HepG2 (cell line): ENCODE measurements around the gene FNDC3A. TPM values are rescaled to one million over a fixed set of nuclear protein-coding genes. Genes with fewer than 3 reads are reported as not detected.

Experiments
- ATAC-seq: fragments of 200-7000 bp; cut with Tn5 transposase; 3 replicates; pipeline ENCODE4 v1.9.1; 2020; ENCODE audit warnings: mild to moderate bottlenecking, moderate library complexity
- BruUV-seq: library from RNA; stranded (reverse); fragments of 400-500 nt; replicated peaks from 2 replicates; lab custom pipeline; 2021; lab: Mats Ljungman, UMichigan
- CTCF ChIA-PET: fragments of 300-600 bp; formaldehyde crosslinking; extraction: SDS; loops from one replicate; lab custom pipeline; 2021; ENCODE audit warnings: low total read pairs, inconsistent platforms, low intra/inter-chr PET ratio; lab: Yijun Ruan, JAX
- POLR2A ChIA-PET: fragments of 350-600 bp; sonication (Branson Sonifier 250); formaldehyde crosslinking; loops from one replicate; lab custom pipeline; 2020; ENCODE audit warnings: antibody characterized with exemption, inconsistent platforms; lab: Yijun Ruan, JAX
- DNase-seq: peaks from one replicate; pipeline ENCODE4 v3.0.0-alpha.2; 2015; ENCODE audit warnings: low spot score
- FAIRE-seq: peaks from 3 replicates; lab custom pipeline; 2011; peaks lifted over from hg19 to GRCh38; lab: Jason Lieb, UNC
- H2AFZ ChIP-seq: one replicate; pipeline ENCODE4 v1.6.1; 2011; ENCODE audit warnings: low read length, inconsistent platforms
- H3K27ac ChIP-seq: fragments of 300-600 bp; 3 replicates; pipeline ENCODE4 v1.8.0; 2011; ENCODE audit warnings: mixed run types, mild to moderate bottlenecking, mixed read lengths, low read length, inconsistent platforms; ENCODE audit not compliant: insufficient read depth; ENCODE audit errors: extremely low read length
- H3K27me3 ChIP-seq, 2 experiments: fragments of 200-600 bp in 1 of 2; 2 replicates in 1 of 2; 3 replicates in 1 of 2; pipeline versions ENCODE4 v1.6.0 to v1.8.0; 2011; ENCODE audit warnings: low read length in 2 of 2, mild to moderate bottlenecking in 2 of 2, moderate library complexity in 2 of 2, inconsistent platforms in 1 of 2; ENCODE audit not compliant: insufficient read depth in 2 of 2, control insufficient read depth in 1 of 2
- H3K36me3 ChIP-seq, 2 experiments: fragments of 200-600 bp in 1 of 2; replicated peaks in 1 of 2; 2 replicates in 1 of 2; 3 replicates in 1 of 2; pipeline versions ENCODE4 v1.5.1 to v1.8.0; 2011; ENCODE audit warnings: low read length in 2 of 2, inconsistent platforms in 1 of 2; ENCODE audit not compliant: insufficient read depth in 2 of 2, control insufficient read depth in 1 of 2
- H3K4me1 ChIP-seq: 2 replicates; pipeline ENCODE4 v1.5.1; 2012; ENCODE audit warnings: low read length, inconsistent platforms; ENCODE audit not compliant: insufficient read depth
- H3K4me2 ChIP-seq: 2 replicates; pipeline ENCODE4 v1.6.0; 2011; ENCODE audit warnings: low read depth, low read length, inconsistent platforms
- H3K4me3 ChIP-seq, 3 experiments: fragments of 200-600 bp in 1 of 3; sonication (generic), shearing (Covaris generic) in 1 of 3; replicated peaks in 1 of 3; 2 replicates each; pipeline ENCODE4 v1.5.1; 2011 to 2016; ENCODE audit warnings: low read length in 3 of 3, inconsistent platforms in 2 of 3, low read depth in 2 of 3, mild to moderate bottlenecking in 2 of 3, control low read depth in 1 of 3, mixed read lengths in 1 of 3; ENCODE audit not compliant: insufficient read depth in 1 of 3
- H3K79me2 ChIP-seq: one replicate; pipeline ENCODE4 v1.6.1; 2011; ENCODE audit warnings: low read length, inconsistent platforms; ENCODE audit not compliant: insufficient read depth
- H3K9ac ChIP-seq: 2 replicates; pipeline ENCODE4 v1.6.0; 2011; ENCODE audit warnings: mild to moderate bottlenecking, low read depth, low read length, inconsistent platforms; ENCODE audit not compliant: insufficient read depth
- H3K9me3 ChIP-seq: 2 replicates; pipeline ENCODE4 v1.5.1; 2012; ENCODE audit warnings: mild to moderate bottlenecking, low read length
- H4K20me1 ChIP-seq: 2 replicates; pipeline ENCODE4 v1.6.0; 2011; ENCODE audit warnings: inconsistent platforms, mild to moderate bottlenecking, low read length, moderate library complexity; ENCODE audit not compliant: insufficient read depth
- ELF3 ChIP-seq: IDR thresholded peaks from 2 replicates; pipeline ENCODE4 v1.6.1; 2016; ENCODE audit warnings: missing genetic modification reagents, missing compliant biosample characterization
- FOXP1 ChIP-seq, 2 experiments: fragments of 450-650 bp in 1 of 2; IDR thresholded peaks; 2 replicates each; pipeline ENCODE4 v1.6.1; 2017 to 2018; ENCODE audit warnings: antibody characterized with exemption in 1 of 2
- NR2F2 ChIP-seq: IDR thresholded peaks from 2 replicates; pipeline ENCODE4 v1.6.1; 2012; ENCODE audit warnings: low read depth, inconsistent platforms, borderline replicate concordance
- ONECUT2 ChIP-seq: sonication (generic); formaldehyde crosslinking; IDR thresholded peaks from 2 replicates; pipeline ENCODE4 v1.4.0; 2020; ENCODE audit warnings: missing genetic modification reagents
- POGZ ChIP-seq: sonication (generic); formaldehyde crosslinking; IDR thresholded peaks from 2 replicates; pipeline ENCODE4 v1.4.0; 2020; ENCODE audit warnings: mild to moderate bottlenecking, missing genetic modification reagents
- SP5 ChIP-seq: IDR thresholded peaks from 2 replicates; pipeline ENCODE4 v1.6.1; 2016; ENCODE audit warnings: low read depth, borderline replicate concordance
- ZNF503 ChIP-seq: sonication (generic); formaldehyde crosslinking; IDR thresholded peaks from 2 replicates; pipeline ENCODE4 v1.4.0; 2020; ENCODE audit warnings: missing genetic modification reagents
- ZNF614 ChIP-seq: IDR thresholded peaks from 2 replicates; pipeline ENCODE4 v1.6.1; 2018; ENCODE audit warnings: missing biosample characterization, missing genetic modification reagents, inconsistent platforms, borderline replicate concordance
- WGBS: methylation state at CpG from one replicate; pipeline ENCODE4 v1.1.6; 2017; ENCODE audit warnings: low lambda C conversion rate; 5-methylcytosine and 5-hydroxymethylcytosine counted together
- in situ Hi-C: cut with HindIII; loops from 2 replicates; pipeline ENCODE4 v1.10.0; 2017; ENCODE audit warnings: low pct_unique_long_range_greater_than_20kb; ENCODE audit not compliant: extremely low pct_ligation_motif_present
- intact Hi-C: fragments of 100-400 bp; cut with micrococcal nuclease; formaldehyde crosslinking; loops from one replicate; pipeline ENCODE4 v1.10.0; 2022; ENCODE audit not compliant: unreplicated experiment
- polyA plus RNA-seq, 8 experiments: library from polyadenylated mRNA; depleted of rRNA in 3 of 8; stranded (reverse) in 7 of 8; unstranded in 1 of 8; fragments of >200 nt; fragmentation: Illumina TruSeq in 4 of 8; extraction: Trizol in 4 of 8; gene quantifications; 2 replicates each; pipeline versions ENCODE4 v1.2.1 to v1.2.3, GENCODE V29; 2011 to 2016; ENCODE audit warnings: low read depth in 4 of 8, missing spikeins in 1 of 8, mixed read lengths in 1 of 8; ENCODE audit not compliant: insufficient read depth in 1 of 8
- total RNA-seq, 5 experiments: library from RNA; depleted of rRNA; stranded (reverse); fragments of >200 nt; fragmentation: Illumina TruSeq; extraction: Trizol; gene quantifications; 2 replicates each; pipeline ENCODE4 v1.2.3, GENCODE V29; 2016; ENCODE audit warnings: low read depth in 1 of 5
- TF ChIP-seq, protein P1 (sequence below): IDR thresholded peaks from 2 replicates; pipeline ENCODE4 v1.4.0; 2020; ENCODE audit warnings: mild to moderate bottlenecking, missing genetic modification reagents
- TF ChIP-seq, protein P2 (sequence below): IDR thresholded peaks from 2 replicates; pipeline ENCODE4 v1.6.1; 2016; ENCODE audit warnings: low read depth
- TF ChIP-seq, protein P3 (sequence below), 2 experiments: sonication (generic) in 1 of 2; formaldehyde crosslinking in 1 of 2; IDR thresholded peaks; 2 replicates each; pipeline versions ENCODE4 v1.4.0 to v1.6.1; 2016 to 2020; ENCODE audit warnings: borderline replicate concordance in 1 of 2, low read depth in 1 of 2, mild to moderate bottlenecking in 1 of 2, missing genetic modification reagents in 1 of 2

Gene FNDC3A
- total and polyA plus RNA-seq, 2 of the 13 experiments (the other 11 are each of a cell fraction or from before 2014, with no cell fraction given) = 36.7 to 39.3 TPM

- WGBS = 2% methylated on average over 5 of the region's 5 CpGs
- ATAC-seq = peak; percentile 89
- in situ Hi-C loops = no loop called here
- TF ChIP-seq NR2F2 (peak; percentile 57; the same call in 1 of the 2 replicates), POGZ (CRISPR knock-in tag) (peak; percentile 31; the same call in 1 of the 2 replicates), ZNF503 (0 out of 2 replicates have a peak, but pooled peaks have one; percentile 21), FOXP1 (IDR thresholded peaks at IDR 0.05) (no peak), FOXP1 (CRISPR knock-in tag; IDR thresholded peaks at IDR 0.05) (peak; percentile 11; the same call in 1 of the 2 replicates), ONECUT2 (no peak), ELF3 (CRISPR knock-in tag) (peak; percentile 47; the same call in 1 of the 2 replicates), ZNF614 (CRISPR knock-in tag) (no peak), SP5 (CRISPR knock-in tag) (0 out of 2 replicates have a peak, but pooled peaks have one; percentile 32)
- TF ChIP-seq, protein P1, sequence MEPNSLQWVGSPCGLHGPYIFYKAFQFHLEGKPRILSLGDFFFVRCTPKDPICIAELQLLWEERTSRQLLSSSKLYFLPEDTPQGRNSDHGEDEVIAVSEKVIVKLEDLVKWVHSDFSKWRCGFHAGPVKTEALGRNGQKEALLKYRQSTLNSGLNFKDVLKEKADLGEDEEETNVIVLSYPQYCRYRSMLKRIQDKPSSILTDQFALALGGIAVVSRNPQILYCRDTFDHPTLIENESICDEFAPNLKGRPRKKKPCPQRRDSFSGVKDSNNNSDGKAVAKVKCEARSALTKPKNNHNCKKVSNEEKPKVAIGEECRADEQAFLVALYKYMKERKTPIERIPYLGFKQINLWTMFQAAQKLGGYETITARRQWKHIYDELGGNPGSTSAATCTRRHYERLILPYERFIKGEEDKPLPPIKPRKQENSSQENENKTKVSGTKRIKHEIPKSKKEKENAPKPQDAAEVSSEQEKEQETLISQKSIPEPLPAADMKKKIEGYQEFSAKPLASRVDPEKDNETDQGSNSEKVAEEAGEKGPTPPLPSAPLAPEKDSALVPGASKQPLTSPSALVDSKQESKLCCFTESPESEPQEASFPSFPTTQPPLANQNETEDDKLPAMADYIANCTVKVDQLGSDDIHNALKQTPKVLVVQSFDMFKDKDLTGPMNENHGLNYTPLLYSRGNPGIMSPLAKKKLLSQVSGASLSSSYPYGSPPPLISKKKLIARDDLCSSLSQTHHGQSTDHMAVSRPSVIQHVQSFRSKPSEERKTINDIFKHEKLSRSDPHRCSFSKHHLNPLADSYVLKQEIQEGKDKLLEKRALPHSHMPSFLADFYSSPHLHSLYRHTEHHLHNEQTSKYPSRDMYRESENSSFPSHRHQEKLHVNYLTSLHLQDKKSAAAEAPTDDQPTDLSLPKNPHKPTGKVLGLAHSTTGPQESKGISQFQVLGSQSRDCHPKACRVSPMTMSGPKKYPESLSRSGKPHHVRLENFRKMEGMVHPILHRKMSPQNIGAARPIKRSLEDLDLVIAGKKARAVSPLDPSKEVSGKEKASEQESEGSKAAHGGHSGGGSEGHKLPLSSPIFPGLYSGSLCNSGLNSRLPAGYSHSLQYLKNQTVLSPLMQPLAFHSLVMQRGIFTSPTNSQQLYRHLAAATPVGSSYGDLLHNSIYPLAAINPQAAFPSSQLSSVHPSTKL (CRISPR knock-in tag) = 0 out of 2 replicates have a peak, but pooled peaks have one; percentile 27
- TF ChIP-seq, protein P2, sequence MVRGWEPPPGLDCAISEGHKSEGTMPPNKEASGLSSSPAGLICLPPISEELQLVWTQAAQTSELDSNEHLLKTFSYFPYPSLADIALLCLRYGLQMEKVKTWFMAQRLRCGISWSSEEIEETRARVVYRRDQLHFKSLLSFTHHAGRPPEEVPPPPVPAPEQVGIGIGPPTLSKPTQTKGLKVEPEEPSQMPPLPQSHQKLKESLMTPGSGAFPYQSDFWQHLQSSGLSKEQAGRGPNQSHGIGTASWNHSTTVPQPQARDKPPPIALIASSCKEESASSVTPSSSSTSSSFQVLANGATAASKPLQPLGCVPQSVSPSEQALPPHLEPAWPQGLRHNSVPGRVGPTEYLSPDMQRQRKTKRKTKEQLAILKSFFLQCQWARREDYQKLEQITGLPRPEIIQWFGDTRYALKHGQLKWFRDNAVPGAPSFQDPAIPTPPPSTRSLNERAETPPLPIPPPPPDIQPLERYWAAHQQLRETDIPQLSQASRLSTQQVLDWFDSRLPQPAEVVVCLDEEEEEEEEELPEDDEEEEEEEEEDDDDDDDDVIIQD (CRISPR knock-in tag) = peak; percentile 42; the same call in 1 of the 2 replicates
- TF ChIP-seq, protein P3, sequence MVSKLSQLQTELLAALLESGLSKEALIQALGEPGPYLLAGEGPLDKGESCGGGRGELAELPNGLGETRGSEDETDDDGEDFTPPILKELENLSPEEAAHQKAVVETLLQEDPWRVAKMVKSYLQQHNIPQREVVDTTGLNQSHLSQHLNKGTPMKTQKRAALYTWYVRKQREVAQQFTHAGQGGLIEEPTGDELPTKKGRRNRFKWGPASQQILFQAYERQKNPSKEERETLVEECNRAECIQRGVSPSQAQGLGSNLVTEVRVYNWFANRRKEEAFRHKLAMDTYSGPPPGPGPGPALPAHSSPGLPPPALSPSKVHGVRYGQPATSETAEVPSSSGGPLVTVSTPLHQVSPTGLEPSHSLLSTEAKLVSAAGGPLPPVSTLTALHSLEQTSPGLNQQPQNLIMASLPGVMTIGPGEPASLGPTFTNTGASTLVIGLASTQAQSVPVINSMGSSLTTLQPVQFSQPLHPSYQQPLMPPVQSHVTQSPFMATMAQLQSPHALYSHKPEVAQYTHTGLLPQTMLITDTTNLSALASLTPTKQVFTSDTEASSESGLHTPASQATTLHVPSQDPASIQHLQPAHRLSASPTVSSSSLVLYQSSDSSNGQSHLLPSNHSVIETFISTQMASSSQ (IDR thresholded peaks at IDR 0.05; ENCODE audit: low read depth) = peak; percentile 45; the same call in 1 of the 2 replicates
- TF ChIP-seq, protein P3 (CRISPR knock-in tag; IDR thresholded peaks at IDR 0.05; ENCODE audit: borderline replicate concordance) = no peak
These were observed 46.8 kb upstream of the FNDC3A start for GRCh38 chr13:48928757-48929430.

More at GRCh38 chr13:48928757-48929430, 46.8 kb upstream of the FNDC3A start:
- FAIRE-seq (no peak), DNase-seq (peak; percentile 27)
- Histone ChIP-seq H3K36me3 (no peaks in the 10 kb centered on the region), H3K27ac (no peak overlapping the region), H3K9ac (no peak overlapping the region), H3K9me3 (no peaks in the 10 kb centered on the region), H3K79me2 (no peaks in the 10 kb centered on the region), H4K20me1 (no peaks in the 10 kb centered on the region), H2AFZ (no peak overlapping the region), H3K4me2 (peak overlapping the region; percentile 21; the same call in 1 of the 2 replicates), H3K4me3 (no peak overlapping the region), H3K4me1 (peaks cover 10% of the 10 kb centered on the region), H3K27me3 (no peaks in the 10 kb centered on the region; a peak in 2 of 5 replicates)
- intact Hi-C loops = no loop called here
- ChIA-PET CTCF (no interaction called here), POLR2A (no interaction called here)
- BruUV-seq = no TSS peak
